ENCODE results near the gene NCKIPSD. TPM values are rescaled to one million over a fixed set of nuclear protein-coding genes. Genes with fewer than 3 reads are reported as not detected.
A peak's percentile ranks its signal among the peaks of the same experiment; 100 is the strongest.

Gene NCKIPSD
- total RNA-seq, 2 donors from 2014 or later = 27.7 to 27.8 TPM

DNA sequence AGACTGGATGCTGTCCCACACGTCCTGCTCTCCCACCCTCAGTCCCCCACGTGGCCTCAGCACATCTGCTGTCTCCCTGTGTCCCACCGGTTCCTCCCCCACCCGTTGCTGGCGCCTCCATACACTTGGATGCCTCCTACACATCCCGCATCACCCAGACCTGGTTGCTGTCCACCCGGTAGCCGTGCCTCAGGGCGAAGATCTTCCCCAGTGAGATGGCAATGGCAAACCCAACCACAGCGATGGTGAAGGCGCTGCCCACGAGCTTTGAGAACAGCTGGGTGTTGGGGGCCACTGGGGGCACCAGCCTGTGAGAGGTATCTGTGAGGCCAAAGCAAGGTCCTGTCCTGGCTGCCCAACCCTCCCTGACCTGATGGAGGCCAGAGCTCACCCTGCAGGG is 54.9 kb downstream of the NCKIPSD start:
- no peaks in the 10 kb centered on the region for H3K27me3 Mint-ChIP-seq (ENCODE audit: low read depth)
- no peak overlapping the region for H3K27ac Mint-ChIP-seq
- no peak for DNase-seq
- no peak overlapping the region for H3K4me3 Mint-ChIP-seq
- peaks cover 2 to 12% of the 10 kb centered on the region in 2 donors for H3K36me3 Mint-ChIP-seq (ENCODE audit: insufficient read depth in 2 of 2)
- peaks cover 15% of the 10 kb centered on the region for H3K4me1 Mint-ChIP-seq (ENCODE audit: low read depth)
- no peaks in the 10 kb centered on the region for H3K9me3 Mint-ChIP-seq
- ATAC-seq (replicated peaks in 1 of 2) = no peak

- no peak overlapping the region for H3K4me3 Mint-ChIP-seq
- no peaks in the 10 kb centered on the region for H3K9me3 Mint-ChIP-seq
- peaks cover 13% of the 10 kb centered on the region for H3K4me1 Mint-ChIP-seq (ENCODE audit: low read depth)
- DNase-seq = no peak
- no peaks in the 10 kb centered on the region for H3K27me3 Mint-ChIP-seq (ENCODE audit: low read depth)
- no peak overlapping the region for H3K27ac Mint-ChIP-seq
- peaks cover 2 to 12% of the 10 kb centered on the region in 2 donors for H3K36me3 Mint-ChIP-seq (ENCODE audit: insufficient read depth in 2 of 2)
- no peak for ATAC-seq (replicated peaks in 1 of 2)
These were observed 55.3 kb downstream of the NCKIPSD start for GRCh38 chr3:48630407-48630806.

DNA sequence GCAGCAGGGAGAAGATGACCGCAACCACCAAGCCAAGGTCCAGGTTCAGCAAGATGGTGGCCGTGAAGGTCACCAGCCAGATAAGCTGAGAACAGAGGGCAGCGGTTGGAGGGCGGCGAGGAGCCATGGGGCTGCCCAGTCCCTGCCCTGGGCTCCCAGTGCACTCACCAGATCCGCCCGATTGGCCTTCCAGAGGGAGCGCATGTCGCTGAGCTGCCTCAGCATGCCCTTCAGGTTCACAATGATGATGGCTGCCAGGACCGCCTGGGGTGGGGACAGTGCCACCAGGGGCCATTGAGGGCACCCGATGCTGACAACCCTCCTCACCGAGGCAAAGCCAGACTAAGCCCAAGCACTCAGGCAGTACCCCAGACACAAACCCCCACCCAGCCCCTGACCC is 55.8 kb downstream of the NCKIPSD start:
- peaks cover 13% of the 10 kb centered on the region for H3K4me1 Mint-ChIP-seq (ENCODE audit: low read depth)
- no peak overlapping the region for H3K4me3 Mint-ChIP-seq
- no peak for ATAC-seq (replicated peaks in 1 of 2)
- H3K27me3 Mint-ChIP-seq (ENCODE audit: low read depth) = no peaks in the 10 kb centered on the region
- peaks cover 2 to 12% of the 10 kb centered on the region in 2 donors for H3K36me3 Mint-ChIP-seq (ENCODE audit: insufficient read depth in 2 of 2)
- no peaks in the 10 kb centered on the region for H3K9me3 Mint-ChIP-seq
- no peak overlapping the region for H3K27ac Mint-ChIP-seq
- no peak for DNase-seq

- Mint-ChIP-seq H3K9me3 (no peaks in the 10 kb centered on the region), H3K4me1 (ENCODE audit: low read depth) (peaks cover 11% of the 10 kb centered on the region), H3K27me3 (ENCODE audit: low read depth) (no peaks in the 10 kb centered on the region), H3K27ac (no peak overlapping the region), H3K36me3 (ENCODE audit: insufficient read depth in 2 of 2) (peaks cover 2 to 12% of the 10 kb centered on the region in 2 donors), H3K4me3 (no peak overlapping the region)
- ATAC-seq (replicated peaks in 1 of 2) (no peak), DNase-seq (no peak)
These were observed 57.3 kb downstream of the NCKIPSD start for GRCh38 chr3:48628277-48629017.

DNA sequence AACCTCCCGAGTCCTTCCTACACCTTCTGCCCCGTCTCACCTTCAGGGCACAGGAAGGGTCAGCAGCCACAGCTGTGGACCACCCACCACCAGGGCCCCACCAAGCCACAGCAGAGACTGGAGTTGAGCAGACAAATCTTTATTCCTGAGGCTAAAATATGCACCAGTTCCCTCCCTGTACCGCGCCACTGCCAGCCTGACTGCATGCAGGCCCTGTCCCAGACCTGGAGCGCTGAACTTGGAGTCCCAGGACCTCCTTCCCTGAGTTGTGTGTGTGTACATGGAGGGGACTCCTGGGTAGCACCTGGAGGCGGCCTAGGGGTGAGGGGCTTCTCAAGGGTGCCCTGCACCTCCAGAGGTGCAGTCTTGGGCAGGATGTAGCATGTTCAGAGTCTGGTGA is 60.1 kb downstream of the NCKIPSD start:
- Mint-ChIP-seq H3K9me3 (no peaks in the 10 kb centered on the region), H3K27ac (no peak overlapping the region), H3K4me3 (no peak overlapping the region), H3K36me3 (ENCODE audit: insufficient read depth in 2 of 2) (peaks cover 2 to 14% of the 10 kb centered on the region in 2 donors), H3K4me1 (ENCODE audit: low read depth) (peaks cover 7% of the 10 kb centered on the region), H3K27me3 (ENCODE audit: low read depth) (no peaks in the 10 kb centered on the region)
- no peak for DNase-seq
- no peak for ATAC-seq (replicated peaks in 1 of 2)

DNA sequence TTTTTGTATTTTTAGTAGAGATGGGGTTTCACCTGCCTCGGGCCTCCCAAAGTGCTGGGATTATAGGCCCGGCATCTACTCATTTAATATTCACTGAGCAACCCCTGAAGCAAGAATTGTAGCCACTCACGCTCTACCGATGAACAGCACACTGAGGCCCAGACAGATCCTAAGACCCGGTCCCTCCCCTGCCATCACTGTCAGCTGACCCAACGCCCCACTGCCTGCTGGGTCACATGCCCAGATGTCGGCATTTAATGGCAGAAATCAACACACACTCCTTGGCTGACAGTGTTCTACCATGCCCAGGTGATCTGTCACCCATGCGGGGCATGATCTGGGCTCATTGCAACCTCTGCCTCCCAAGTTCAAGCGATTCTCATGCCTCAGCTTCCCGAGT is 60.9 kb downstream of the NCKIPSD start:
- Mint-ChIP-seq H3K36me3 (ENCODE audit: insufficient read depth in 2 of 2) (peaks cover 2 to 14% of the 10 kb centered on the region in 2 donors), H3K4me1 (ENCODE audit: low read depth) (peaks cover 7% of the 10 kb centered on the region), H3K27me3 (ENCODE audit: low read depth) (no peaks in the 10 kb centered on the region), H3K9me3 (no peaks in the 10 kb centered on the region), H3K4me3 (no peak overlapping the region), H3K27ac (peak overlapping the region; percentile 35)
- ATAC-seq (replicated peaks in 1 of 2) (no peak), DNase-seq (no peak)

- H3K27me3 Mint-ChIP-seq (ENCODE audit: low read depth) = no peaks in the 10 kb centered on the region
- H3K9me3 Mint-ChIP-seq = peaks cover 0 to 1% of the 10 kb centered on the region in 2 donors
- peaks cover 7% of the 10 kb centered on the region for H3K4me1 Mint-ChIP-seq (ENCODE audit: low read depth)
- H3K36me3 Mint-ChIP-seq (ENCODE audit: insufficient read depth in 2 of 2) = peaks cover 2 to 11% of the 10 kb centered on the region in 2 donors
- DNase-seq (no peak), ATAC-seq (replicated peaks in 1 of 2) (no peak)
- H3K4me3 Mint-ChIP-seq = no peak overlapping the region
- no peak overlapping the region for H3K27ac Mint-ChIP-seq
These were observed 61.7 kb downstream of the NCKIPSD start for GRCh38 chr3:48623851-48624547.

Other genes starting within 250 kb of the NCKIPSD start
- 10 to 100 TPM; 13.5 to 16.7 TPM for gene CCDC51, start 245.8 kb downstream of the NCKIPSD start, total RNA-seq
- 100 to 1,000 TPM; 263 to 285 TPM for gene TMA7, start 245.7 kb downstream of the NCKIPSD start, total RNA-seq
- 10 to 100 TPM; 15.6 to 19.9 TPM for gene ATRIP, start 239.2 kb downstream of the NCKIPSD start, total RNA-seq
- 100 to 1,000 TPM in 1 of 2 donors, 10 to 100 TPM in 1; 69.3 to 101 TPM for gene SHISA5, start 181.7 kb downstream of the NCKIPSD start, total RNA-seq
- gene PFKFB4, start 129.1 kb downstream of the NCKIPSD start, total RNA-seq = 10 to 100 TPM in 1 of 2 donors, 1 to 10 TPM in 1; 8.5 to 18.0 TPM
- not detected for gene UCN2, start 122.1 kb downstream of the NCKIPSD start, total RNA-seq
- 1 to 10 TPM; 4.4 to 5.3 TPM for gene COL7A1, start 90.6 kb downstream of the NCKIPSD start, total RNA-seq
- gene UQCRC1, start 76.3 kb downstream of the NCKIPSD start, total RNA-seq = 100 to 1,000 TPM; 205 to 228 TPM
- gene TMEM89, start 64.1 kb downstream of the NCKIPSD start, total RNA-seq = not detected
- 10 to 100 TPM; 34.7 to 42.2 TPM for gene SLC26A6, start 50.5 kb downstream of the NCKIPSD start, total RNA-seq
- gene CELSR3, start 23.0 kb downstream of the NCKIPSD start, total RNA-seq = 10 to 100 TPM; 14.2 to 17.4 TPM
- 10 to 100 TPM; 62.4 to 75.4 TPM for gene IP6K2, start 31.3 kb upstream of the NCKIPSD start, total RNA-seq
- gene PRKAR2A, start 162.0 kb upstream of the NCKIPSD start, total RNA-seq = 10 to 100 TPM; 23.0 to 35.7 TPM
- 10 to 100 TPM; 23.6 to 29.3 TPM for gene SLC25A20, start 213.0 kb upstream of the NCKIPSD start, total RNA-seq
- 100 to 1,000 TPM; 174 to 183 TPM for gene ARIH2, start 232.9 kb upstream of the NCKIPSD start, total RNA-seq

Data from activated T-cell treated with anti-CD3 and anti-CD28 coated beads, Interleukin-2, amount 50 U/mL, for 72 hours (primary cell).